Right atrium auricular region (tissue), 2 donors: Measurements from ENCODE around the gene NLRX1. TPM values are rescaled to one million over a fixed set of nuclear protein-coding genes. Genes with fewer than 3 reads are reported as not detected.

Experiments used
- DNase-seq: peaks from one replicate; pipeline ENCODE4 v3.0.0-alpha.2; 2019; ENCODE audit warnings: low spot score
- H3K27ac ChIP-seq, 2 donors: fragments of 200-600 bp; sonication (generic); 1 replicate in 1 of 2; 2 replicates in 1 of 2; pipeline ENCODE4 v1.5.1; 2016 to 2019
- H3K27me3 ChIP-seq, 2 donors: fragments of 200-600 bp; sonication (generic); one replicate each; pipeline versions ENCODE4 v1.5.1 to v1.6.0; 2017 to 2019
- H3K36me3 ChIP-seq: fragments of 200-600 bp; sonication (generic); one replicate; pipeline ENCODE4 v1.5.1; 2016
- H3K4me1 ChIP-seq, 2 donors: fragments of 200-600 bp; sonication (generic); one replicate each; pipeline versions ENCODE4 v1.5.1 to v1.6.0; 2017 to 2019
- H3K4me3 ChIP-seq, 2 donors: fragments of 200-600 bp; sonication (generic); 1 replicate in 1 of 2; 2 replicates in 1 of 2; pipeline ENCODE4 v1.5.1; 2017 to 2019; ENCODE audit warnings: mild to moderate bottlenecking in 1 of 2, moderate library complexity in 1 of 2
- H3K9me3 ChIP-seq, 2 donors: fragments of 200-600 bp; sonication (generic); one replicate each; pipeline ENCODE4 v1.5.1; 2019
- CTCF ChIP-seq, 2 donors: fragments of 200-600 bp; sonication (generic); IDR thresholded peaks; one replicate each; pipeline ENCODE4 v1.5.1; 2019; ENCODE audit warnings: antibody characterized with exemption in 2 of 2
- total RNA-seq, 2 donors: library from RNA; depleted of rRNA; stranded (reverse); fragments of >200 nt; gene quantifications; one replicate each; pipeline ENCODE4 v1.1.0, GENCODE V29; 2016

Gene NLRX1
- total RNA-seq, 2 donors from 2014 or later: 16.9 to 24.3 TPM

DNA sequence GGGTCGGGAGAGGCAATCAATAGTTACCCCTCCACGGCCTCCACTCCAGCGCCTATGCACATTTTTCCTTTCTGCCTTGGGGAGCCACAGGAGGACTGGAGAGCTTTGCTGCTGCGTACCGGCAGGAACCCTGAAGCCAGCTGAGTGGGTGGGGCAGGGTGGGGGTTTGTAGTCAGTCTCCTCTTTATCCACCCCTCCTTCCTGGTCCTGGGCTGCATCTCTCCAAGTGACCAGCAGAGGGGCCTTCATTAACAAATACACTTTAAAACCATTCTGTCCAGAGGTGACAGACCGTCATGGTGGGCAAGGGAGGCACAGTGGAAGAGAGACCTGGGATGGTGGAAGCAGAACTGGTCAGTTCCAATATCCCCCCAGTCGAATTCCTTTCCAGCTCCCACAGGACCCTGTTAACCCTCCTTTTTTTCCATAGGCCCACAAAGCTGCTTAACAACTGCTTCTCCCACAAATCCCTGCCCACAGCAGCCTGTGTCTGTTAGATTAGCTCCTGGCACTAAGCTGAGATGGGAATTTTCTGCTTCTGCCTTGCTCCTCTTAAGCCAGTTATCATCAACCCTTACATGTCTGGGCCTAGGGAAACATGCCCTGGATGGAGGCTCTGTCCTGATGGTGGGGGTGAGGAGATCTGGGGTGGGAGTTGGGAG is 23.6 kb upstream of the NLRX1 start:
- Histone ChIP-seq H3K36me3 (no peaks in the 10 kb centered on the region), H3K27ac (no peak overlapping the region), H3K27me3 (no peaks in the 10 kb centered on the region), H3K4me3 (no peak overlapping the region), H3K9me3 (no peaks in the 10 kb centered on the region), H3K4me1 (peaks cover 0 to 21% of the 10 kb centered on the region in 2 donors)
- TF ChIP-seq CTCF (IDR thresholded peaks at IDR 0.05): peak; percentile 57 to 77
- DNase-seq: no peak

DNA sequence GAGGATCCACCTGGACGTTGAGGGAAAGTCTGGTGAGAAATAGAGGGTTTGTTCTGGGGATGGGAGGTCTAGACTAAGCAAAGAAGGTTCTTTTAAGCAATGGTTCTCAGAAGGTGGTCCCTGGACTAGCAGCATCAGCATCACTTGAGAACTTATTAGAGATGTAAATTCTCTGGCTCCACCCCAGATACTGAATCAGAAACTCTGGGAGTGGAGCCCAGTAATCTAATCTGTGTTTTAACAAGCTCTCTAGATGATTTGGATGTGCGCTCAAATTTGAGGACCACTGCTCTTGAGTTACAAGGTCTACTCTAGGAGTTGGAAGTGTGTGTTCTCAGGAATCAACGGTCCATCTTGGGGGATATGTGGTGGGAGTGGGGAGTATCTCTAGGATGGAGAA is 23.0 kb upstream of the NLRX1 start:
- no peaks in the 10 kb centered on the region for H3K36me3 ChIP-seq
- TF ChIP-seq CTCF (IDR thresholded peaks at IDR 0.05): no peak
- H3K4me3 ChIP-seq: no peak overlapping the region

DNA sequence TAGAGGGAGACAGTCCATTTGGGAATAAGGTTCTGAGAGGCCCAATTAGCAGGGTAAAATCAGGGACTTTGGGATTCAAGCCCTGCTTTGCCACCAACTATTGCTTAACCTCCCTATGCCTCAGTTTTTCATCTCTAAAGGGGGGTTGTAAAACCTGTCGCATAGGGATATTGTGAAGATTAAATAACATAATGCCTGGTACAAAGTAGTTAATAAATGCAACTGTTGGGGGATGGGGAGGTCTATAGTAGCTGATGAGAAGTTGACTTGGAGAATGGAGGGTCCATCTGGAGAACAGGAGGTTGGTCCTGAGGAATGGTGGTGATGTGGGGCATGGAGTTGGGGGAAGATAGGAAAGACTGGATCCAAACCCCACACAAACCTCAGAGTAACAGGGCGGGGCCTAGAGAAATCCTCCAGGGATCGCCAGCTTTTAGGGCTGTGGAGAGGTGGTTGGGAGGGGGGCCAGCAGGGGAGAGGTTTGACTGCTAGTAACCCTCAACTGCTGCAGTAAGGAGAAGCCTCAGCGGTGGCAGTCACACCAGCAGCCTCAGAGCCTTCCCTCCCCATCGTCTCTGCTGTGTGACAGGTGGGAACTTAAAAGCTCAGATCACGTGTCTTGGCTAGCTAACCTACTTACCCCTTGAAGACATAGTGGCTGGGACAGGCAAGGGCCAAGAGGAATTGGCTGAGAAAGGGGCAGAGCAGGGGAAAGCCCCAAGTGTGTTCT is 20.8 kb upstream of the NLRX1 start:
- Histone ChIP-seq H3K27ac (no peak overlapping the region), H3K4me3 (no peak overlapping the region), H3K27me3 (no peaks in the 10 kb centered on the region)

More for the DNA sequence above, 23.0 kb upstream of the NLRX1 start:
- H3K27ac ChIP-seq: no peak overlapping the region
- DNase-seq: no peak
- no peaks in the 10 kb centered on the region for H3K9me3 ChIP-seq
- H3K27me3 ChIP-seq: no peaks in the 10 kb centered on the region
- H3K4me1 ChIP-seq: peaks cover 0 to 21% of the 10 kb centered on the region in 2 donors

DNA sequence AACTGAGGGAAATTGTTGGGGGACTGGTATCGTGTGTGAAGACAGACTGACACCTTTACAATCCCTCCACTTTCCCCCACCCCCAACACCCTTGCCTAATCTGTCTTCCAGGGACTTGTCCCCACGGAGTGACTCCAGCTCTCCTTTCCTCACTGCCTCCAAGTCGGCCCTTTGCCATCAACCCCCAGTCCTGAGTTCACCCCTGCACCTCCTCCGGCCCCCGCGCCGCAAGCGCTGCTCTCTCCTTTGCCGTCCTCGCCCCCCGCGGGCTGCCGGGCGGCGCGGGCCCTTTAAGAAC is 19.9 kb upstream of the NLRX1 start:
- H3K9me3 ChIP-seq: no peaks in the 10 kb centered on the region
- DNase-seq: no peak
- H3K36me3 ChIP-seq: no peaks in the 10 kb centered on the region
- H3K4me3 ChIP-seq: peak overlapping the region; percentile 48 to 62
- no peak for TF ChIP-seq CTCF (IDR thresholded peaks at IDR 0.05)
- H3K27me3 ChIP-seq: no peaks in the 10 kb centered on the region
- H3K4me1 ChIP-seq: peaks cover 0 to 21% of the 10 kb centered on the region in 2 donors
- H3K27ac ChIP-seq: no peak overlapping the region

More for the DNA sequence above, 20.8 kb upstream of the NLRX1 start:
- DNase-seq: no peak
- Histone ChIP-seq H3K9me3 (no peaks in the 10 kb centered on the region), H3K36me3 (no peaks in the 10 kb centered on the region), H3K4me1 (peaks cover 0 to 21% of the 10 kb centered on the region in 2 donors)
- TF ChIP-seq CTCF (IDR thresholded peaks at IDR 0.05): no peak

DNA sequence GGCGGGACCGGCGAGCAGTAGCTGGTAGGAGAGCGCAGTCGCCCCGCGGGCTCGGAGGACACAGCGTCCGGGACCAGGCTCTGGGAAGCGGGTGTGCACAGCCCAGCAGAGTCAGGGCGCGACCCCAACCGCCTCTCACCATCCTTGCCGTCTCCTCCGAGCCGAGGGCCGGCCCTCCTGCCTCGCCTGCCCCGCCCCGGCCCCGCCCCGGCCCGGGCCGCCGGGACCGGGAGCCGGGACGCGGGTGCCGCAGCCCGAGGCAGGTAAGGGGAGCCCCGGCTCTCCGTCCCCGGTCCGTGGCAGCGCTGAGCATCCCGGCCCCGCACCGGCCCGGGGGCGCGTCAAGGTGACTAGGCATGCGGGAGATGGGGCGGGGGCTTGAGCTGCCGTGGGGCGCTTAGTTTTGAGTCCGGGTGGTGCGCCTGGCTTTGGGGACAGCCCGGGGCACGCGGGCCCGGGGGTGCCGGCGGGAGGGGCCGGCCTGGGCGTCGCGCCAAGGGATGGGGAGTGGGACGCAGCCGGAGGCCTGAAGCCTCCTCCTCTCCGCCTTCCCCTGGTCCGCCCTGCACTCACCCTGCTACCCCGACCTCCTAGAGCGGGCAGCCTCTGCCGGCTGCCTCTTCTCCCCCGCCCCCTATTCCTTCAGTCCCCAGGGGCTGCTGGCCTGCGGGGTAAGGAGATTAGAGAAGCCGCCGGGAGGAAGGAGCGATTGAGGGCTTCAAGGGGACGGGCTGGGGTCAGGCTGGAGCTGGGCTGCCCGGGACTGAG is 19.3 kb upstream of the NLRX1 start, which contains the start of gene ABCG4:
Gene ABCG4, plus strand, starts transcription at position 35 of the 768 bp plus-strand sequence. CDS start 914 bp downstream, outside the sequence.
- H3K27ac ChIP-seq: no peak within 1 kb of the TSS
- H3K9me3 ChIP-seq: no peaks in the 10 kb centered on the region
- H3K4me1 ChIP-seq: peaks cover 0 to 21% of the 10 kb centered on the region in 2 donors
- H3K4me3 ChIP-seq: peak within 1 kb of the TSS; percentile 48 to 62
- no peak for TF ChIP-seq CTCF (IDR thresholded peaks at IDR 0.05)
- no peaks in the 10 kb centered on the region for H3K27me3 ChIP-seq
- H3K36me3 ChIP-seq: no peaks in the 10 kb centered on the region
- DNase-seq: no peak
